ENCODE measurements around the gene PSD4.
A peak's percentile ranks its signal among the peaks of the same experiment; 100 is the strongest.

The PSD4 gene

DNA sequence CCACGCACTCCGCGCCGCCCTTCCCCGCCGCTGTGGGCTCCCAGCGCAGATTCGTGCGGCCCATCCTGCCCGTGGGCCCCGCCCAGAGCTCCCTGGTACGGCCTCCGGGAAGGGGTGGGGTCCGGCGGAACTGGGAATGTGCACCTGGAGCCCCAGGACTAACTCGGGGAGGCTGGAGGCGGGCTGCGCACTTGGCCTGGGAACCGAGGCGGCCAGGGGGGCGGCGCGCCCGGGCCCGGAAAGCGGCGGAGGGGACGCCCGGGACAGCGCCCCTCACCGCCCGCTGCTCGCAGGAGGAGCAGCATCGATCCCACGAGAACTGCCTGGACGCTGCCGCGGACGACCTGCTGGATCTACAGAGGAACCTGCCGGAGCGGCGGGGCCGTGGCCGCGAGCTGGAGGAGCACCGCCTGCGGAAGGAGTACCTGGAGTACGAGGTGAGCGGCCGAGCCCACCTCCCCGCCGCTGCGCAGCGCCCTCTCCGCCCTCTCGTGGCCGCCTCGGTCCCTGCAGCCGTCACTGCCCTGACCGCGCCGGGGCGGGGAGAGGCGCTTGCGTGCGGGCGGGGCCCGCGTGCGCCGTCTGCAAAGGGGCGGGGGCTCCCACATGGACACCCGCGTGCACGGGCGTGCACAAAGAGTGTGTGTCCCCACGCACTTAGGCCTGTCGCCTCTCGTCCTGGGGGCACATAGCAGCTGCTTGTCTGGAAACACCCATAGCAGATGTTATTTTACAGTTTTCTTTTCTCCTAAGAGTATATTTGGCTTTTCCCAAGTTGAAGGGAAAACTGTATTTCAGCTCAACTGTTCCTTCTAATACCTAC lies 25.2 kb downstream of the PSD4 start:
- peak overlapping the region; percentile 45 to 92 (median 86) for H3K27ac ChIP-seq
- peak overlapping the region; percentile 53 to 67 (median 59) for H3K4me3 ChIP-seq

DNA sequence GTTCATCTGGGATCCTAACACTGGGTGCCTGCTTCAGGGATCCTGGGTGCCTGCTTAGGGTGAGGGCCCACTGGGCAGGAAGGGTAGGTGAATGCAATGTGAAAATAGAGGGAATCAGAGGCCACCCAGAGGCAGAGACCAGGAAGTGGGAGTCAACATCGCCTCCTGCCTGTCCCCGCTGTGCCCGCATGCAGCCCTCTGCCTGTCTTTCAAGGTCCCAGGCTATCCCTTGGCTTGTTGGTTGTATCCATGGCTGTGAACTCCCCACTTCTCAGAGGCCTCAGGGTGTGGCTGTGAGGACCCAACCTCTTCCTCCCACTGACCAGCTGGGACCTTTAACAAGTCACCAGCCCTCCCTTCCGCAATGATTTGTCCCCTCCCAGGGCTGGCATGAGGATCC lies 26.5 kb downstream of the PSD4 start:
- Histone ChIP-seq H3K4me3 (no peak overlapping the region), H3K27ac (peak overlapping the region in 14 of 21 experiments; percentile 12 to 92 (median 79))

GRCh38 chr2:113200736-113201490 lies 27.1 kb downstream of the PSD4 start:
- Histone ChIP-seq H3K27ac (peak overlapping the region in 10 of 21 experiments; percentile 24 to 92 (median 88)), H3K4me3 (no peak overlapping the region)

DNA sequence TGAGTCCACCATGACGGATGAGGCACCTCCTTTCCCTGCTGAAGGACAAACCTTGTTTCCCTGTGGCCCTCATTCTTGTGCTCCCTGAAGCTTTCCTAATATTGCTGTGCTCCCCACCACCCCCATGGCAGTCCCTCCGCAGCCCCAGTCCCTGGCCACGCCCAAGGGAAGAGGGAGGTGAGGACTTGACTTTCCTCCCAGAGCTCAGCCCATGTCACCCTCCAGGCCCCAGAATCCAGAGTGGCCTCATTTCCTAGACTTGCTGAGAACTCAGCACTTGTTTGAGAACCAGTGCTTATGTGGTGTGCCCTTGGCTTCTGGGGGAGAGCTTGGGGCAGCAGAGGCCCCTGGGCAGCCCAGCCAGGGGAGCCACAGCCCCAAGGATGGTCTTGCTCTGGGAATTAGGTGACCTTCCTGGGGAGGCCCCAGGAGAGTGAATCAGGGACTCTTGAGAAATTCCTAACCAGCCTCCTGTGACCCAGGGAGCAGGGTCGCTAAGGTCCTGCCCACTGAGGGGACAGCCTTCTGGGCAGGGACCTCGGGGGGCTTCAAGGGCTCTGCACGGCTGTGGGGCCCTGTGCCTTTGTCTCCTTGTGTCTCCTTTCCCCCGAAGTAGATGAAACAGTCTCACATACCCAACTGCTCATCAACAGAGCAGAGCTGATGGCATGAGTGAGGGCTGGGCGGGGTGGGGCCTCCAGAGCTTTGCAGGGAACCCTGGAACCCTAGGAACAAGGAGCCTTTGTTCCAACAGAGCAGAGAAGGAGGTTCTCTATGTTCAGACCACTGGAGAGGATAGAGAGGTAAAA lies 27.9 kb downstream of the PSD4 start:
- no peak overlapping the region for H3K4me3 ChIP-seq
- peak overlapping the region in 8 of 21 experiments; percentile 21 to 57 (median 44) for H3K27ac ChIP-seq

DNA sequence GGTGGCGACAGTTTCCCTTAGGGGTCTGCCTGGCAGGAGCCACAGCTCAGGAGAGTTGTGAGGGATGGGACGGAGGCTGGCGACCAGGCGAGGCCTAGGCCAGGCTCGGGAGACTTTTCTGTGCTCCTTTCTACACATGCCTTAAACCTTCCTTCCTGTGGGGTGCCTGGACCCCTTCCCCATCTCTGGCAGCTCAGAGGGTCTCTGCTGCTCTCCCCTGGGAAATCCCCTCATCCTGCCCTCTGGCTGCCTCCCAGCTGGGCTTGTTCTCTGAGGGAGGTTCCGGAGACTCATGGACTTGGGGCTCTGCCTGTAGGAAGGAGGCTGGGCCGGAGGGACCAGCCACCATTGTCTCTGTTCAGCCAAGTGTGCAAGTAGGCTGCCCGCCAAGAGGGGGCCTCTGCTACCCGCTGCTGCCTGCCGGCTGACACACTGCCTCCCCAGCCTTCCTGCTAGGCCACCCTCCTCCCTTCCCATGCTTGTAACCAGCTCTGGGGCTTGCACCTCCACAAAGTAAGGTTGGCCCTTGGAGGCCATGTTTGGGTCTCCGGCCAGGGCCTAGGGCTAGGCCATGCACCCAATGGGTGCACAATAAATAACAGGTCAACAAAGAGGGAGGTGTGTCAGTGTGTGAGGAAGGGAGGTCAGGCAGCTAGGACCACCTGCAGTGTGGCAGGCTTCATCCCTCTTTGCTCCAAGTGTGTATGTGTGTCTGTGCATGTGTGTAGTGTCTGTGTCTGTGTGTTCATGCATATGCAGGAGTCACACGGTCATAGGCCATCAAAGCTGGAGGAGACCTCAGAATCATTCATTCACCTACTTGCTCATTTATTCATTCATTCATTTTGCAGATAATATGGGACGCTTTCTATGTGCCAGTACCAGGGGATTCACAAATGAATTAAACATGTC lies 28.8 kb downstream of the PSD4 start:
- H3K4me3 ChIP-seq: no peak overlapping the region
- H3K27ac ChIP-seq: peak overlapping the region in 7 of 21 experiments; percentile 17 to 57 (median 46)

DNA sequence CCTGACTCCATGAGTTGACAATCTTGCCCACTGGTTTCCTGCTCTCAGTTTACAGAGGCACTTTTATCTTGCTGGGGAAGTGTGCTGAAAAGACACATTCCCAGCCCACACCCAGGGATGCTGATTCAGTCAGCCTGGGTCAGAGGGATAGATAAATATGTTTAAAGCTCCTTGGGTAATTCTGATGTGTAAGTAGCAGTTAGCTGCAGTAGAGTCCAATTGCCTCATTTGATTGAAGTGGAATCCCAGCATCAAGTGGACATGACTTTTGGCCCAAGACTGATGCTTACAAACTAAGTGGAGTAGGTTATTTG lies 29.4 kb downstream of the PSD4 start:
- Histone ChIP-seq H3K27ac (no peak overlapping the region), H3K4me3 (no peak overlapping the region)

DNA sequence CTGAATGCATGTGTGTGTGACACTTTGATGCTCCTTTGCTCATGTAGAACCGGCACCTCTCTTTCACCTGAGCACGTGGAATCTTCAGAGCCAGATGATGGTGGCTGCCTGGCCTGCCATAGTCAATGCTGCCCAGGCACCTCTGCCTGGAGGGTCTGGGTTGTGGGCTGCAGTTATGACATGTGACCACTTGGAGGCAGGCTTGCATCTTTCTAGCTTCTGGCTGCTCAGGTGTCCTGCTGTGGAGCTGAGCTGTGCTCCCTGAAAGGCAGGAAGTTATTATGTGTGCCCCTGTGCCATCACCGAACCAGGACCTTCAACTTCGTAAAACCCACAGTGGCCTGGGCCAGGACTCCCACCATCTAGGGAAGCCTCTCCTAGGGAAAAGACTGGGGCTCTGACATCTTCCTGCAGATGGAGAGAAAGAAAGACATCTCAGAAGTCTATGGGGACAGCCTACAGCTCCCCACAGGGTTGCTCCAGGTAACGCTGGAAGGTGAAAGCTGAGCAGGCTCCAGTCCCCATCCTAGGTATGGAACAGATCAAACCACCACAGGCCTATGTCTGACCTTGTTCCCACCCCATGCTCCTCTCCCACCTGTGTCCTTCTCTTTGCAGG lies 30.2 kb downstream of the PSD4 start:
- H3K27ac ChIP-seq: peak overlapping the region in 6 of 21 experiments; percentile 16 to 52 (median 36)

GRCh38 chr2:113206251-113206650 lies 32.5 kb downstream of the PSD4 start:
- Histone ChIP-seq H3K27ac (no peak overlapping the region), H3K4me3 (no peak overlapping the region)

More for the DNA sequence above, 30.2 kb downstream of the PSD4 start:
- H3K4me3 ChIP-seq: no peak overlapping the region

GRCh38 chr2:113207021-113207420 lies 33.2 kb downstream of the PSD4 start:
- Histone ChIP-seq H3K27ac (no peak overlapping the region), H3K4me3 (no peak overlapping the region)

GRCh38 chr2:113208396-113208795 lies 34.6 kb downstream of the PSD4 start:
- Histone ChIP-seq H3K27ac (peak overlapping the region in 1 of 21 experiments; percentile 88), H3K4me3 (no peak overlapping the region)

- no peak overlapping the region for H3K4me3 ChIP-seq
- peak overlapping the region in 7 of 21 experiments; percentile 78 to 88 (median 84) for H3K27ac ChIP-seq
Measured at GRCh38 chr2:113209011-113209645, 35.4 kb downstream of the PSD4 start.

GRCh38 chr2:113209646-113210171 lies 35.9 kb downstream of the PSD4 start:
- peak overlapping the region in 9 of 21 experiments; percentile 35 to 88 (median 83) for H3K27ac ChIP-seq
- no peak overlapping the region for H3K4me3 ChIP-seq

DNA sequence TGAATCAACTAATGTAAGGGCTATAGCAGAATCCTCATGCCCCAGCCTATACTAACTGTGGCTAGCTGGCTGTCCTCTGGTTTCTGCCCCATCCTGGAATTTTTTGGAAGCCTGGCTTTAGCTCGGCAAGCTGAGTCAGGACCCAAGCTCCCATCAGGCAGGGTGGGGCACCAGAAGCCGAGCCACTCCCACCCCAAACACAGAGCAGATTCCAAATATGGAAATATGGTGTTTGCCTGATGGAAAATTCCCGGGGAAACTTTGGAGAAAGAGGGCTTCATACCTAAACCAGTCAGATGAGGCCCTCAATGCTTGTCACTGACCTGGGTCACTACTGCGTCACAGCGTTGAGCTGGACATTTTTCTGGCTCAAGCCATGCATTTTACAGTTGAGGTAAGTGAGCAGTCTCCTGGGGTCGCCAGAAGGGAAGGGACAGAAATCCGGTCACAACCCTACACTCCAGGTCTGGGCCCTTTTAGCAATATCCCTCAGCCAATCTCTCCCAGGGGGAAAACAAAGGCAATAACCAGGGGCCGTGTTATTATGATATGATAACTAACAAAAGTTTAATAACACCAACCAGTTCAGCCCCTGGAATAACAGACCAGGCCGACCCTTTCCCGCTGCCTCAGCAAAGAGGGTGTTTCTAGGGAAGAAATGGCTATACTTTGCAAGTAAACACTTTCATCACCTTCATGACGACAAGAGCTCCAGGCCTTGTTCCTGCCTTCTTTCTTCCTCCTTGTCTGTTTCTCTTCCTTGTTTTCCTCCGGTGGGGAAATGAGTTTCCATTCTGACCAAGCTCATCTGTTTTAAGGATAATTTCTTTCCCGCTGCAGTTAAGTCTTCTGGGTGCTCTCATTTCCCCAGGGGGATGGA lies 37.7 kb downstream of the PSD4 start:
- peak overlapping the region in 20 of 21 experiments; percentile 28 to 88 (median 78) for H3K27ac ChIP-seq
- peak overlapping the region in 1 of 7 experiments; percentile 16 for H3K4me3 ChIP-seq

DNA sequence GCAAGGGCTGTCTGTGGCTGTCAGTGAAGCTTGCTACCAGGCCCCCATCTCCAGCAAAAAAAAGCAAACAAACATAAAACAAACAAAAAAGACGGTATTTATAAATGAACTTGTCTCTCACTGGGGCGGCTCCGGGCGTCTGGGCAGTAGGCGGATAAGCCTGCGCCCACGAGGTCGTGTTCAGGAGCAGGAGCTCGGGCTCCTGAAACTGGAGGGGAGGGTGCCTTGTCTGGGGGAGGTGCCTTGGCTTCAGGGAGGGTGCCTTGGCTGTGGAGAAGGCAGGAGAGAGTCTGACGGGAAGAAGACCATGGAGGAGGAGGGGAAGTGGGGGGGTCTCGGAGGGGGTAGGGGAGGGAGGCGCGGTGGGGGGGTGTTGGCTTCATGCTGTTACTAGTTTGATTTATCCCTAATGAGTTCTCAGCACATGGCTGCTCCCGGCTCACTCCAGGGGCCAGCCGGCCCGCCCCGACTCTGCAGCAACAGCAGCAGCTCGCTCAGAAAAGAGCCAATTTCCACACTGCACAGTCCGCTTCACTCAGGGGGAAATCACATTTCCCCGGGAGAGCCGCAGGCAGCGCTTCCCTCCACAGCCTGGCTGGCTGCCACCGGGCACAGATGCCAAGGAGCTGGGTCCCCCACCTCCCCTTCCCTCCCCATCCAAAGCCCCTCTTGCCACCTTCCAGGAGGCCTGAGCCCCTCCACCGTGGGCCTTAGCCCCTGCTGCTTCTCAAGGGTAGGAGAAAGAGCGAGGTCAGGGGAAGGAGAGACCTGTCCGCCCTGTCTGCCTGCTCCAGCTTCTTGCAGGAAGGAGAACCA lies 38.7 kb downstream of the PSD4 start:
- peak overlapping the region in 20 of 21 experiments; percentile 8 to 88 (median 78) for H3K27ac ChIP-seq
- peak overlapping the region in 1 of 7 experiments; percentile 16 for H3K4me3 ChIP-seq

DNA sequence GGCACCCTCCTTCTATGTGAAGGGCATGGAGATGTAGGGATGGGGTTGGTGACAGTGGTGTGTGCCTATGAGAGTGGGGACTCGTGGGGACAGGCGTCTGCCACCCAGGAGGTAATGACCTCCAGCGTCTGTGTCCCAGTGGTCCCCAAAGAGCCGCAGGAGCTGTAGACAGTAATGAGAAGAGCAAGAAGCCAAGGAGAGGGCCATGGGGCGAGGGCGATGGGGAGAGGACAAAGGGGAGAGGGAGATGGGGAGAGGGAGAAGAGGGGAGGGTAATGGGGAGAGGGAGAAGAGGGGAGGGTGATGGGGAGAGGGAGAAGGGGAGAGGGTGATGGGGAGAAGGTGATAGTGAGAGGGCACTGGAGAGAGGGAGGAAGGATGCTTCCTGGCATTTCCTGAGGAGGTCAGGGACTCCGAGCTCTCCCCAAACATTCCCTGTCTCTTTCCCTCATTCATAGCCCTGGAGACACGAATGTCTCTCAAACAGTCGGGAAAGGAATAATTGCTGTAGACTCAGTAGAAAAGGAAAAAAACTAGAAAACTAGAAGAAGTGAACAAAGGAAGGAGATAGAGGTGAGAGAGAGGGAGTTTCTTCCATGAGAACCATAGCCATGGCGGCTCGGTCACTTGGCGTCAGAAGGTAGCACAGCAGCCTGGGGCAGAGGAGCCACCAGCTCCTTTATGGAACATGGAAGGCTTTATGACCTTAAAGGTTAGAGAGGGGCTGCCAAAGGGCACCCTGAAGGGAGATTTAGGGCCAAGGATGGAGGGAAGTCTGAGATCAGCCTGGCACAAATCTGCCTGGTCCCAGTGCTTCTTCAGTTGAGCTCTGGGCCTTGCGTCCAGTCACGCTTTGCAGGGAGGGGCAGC lies 39.5 kb downstream of the PSD4 start:
- H3K4me3 ChIP-seq: no peak overlapping the region
- peak overlapping the region in 13 of 21 experiments; percentile 28 to 88 (median 78) for H3K27ac ChIP-seq
